H1 (cell line): Measurements from ENCODE around the gene SLC44A1. TPM values are rescaled to one million over a fixed set of nuclear protein-coding genes. Genes with fewer than 3 reads are reported as not detected.

ENCODE experiments used
- CTCF ChIA-PET: fragments of 300-600 bp; sonication (Branson Sonifier 250); formaldehyde crosslinking; loops from one replicate; lab custom pipeline; 2021; ENCODE audit not compliant: partially characterized antibody; lab: Charles Lee
- POLR2A ChIA-PET: fragments of 300-600 bp; sonication (Branson Sonifier 250); formaldehyde crosslinking; loops from one replicate; lab custom pipeline; 2021; ENCODE audit warnings: inconsistent platforms; ENCODE audit not compliant: partially characterized antibody; lab: Charles Lee
- DNase-seq, 2 experiments: peaks; one replicate each; pipeline versions ENCODE4 v3.0.0 to v3.0.0-alpha.2; 2010 to 2022; ENCODE audit warnings: low spot score in 2 of 2, low read depth in 1 of 2, mixed read lengths in 1 of 2
- FAIRE-seq: peaks from 2 replicates; lab custom pipeline; 2011; peaks lifted over from hg19 to GRCh38; lab: Jason Lieb, UNC
- H2AFZ ChIP-seq: 2 replicates; pipeline ENCODE4 v1.8.1; 2012; ENCODE audit warnings: low read length, inconsistent platforms
- H2AK5ac ChIP-seq: 2 replicates; pipeline ENCODE4 v1.6.1; 2013; ENCODE audit warnings: low read depth, low read length
- H2BK120ac ChIP-seq: replicated peaks from 2 replicates; pipeline ENCODE3; 2013; ENCODE audit warnings: low read depth, low read length, inconsistent platforms
- H2BK12ac ChIP-seq: 2 replicates; pipeline ENCODE4 v1.6.1; 2013; ENCODE audit warnings: low read depth, low read length
- H2BK15ac ChIP-seq: 2 replicates; pipeline ENCODE4 v1.6.1; 2013; ENCODE audit warnings: low read length
- H2BK20ac ChIP-seq: 2 replicates; pipeline ENCODE4 v1.6.1; 2013; ENCODE audit warnings: low read length
- H2BK5ac ChIP-seq: 2 replicates; pipeline ENCODE4 v1.6.1; 2013; ENCODE audit warnings: low read depth, low read length
- H3K14ac ChIP-seq: 2 replicates; pipeline ENCODE4 v1.6.1; 2013; ENCODE audit warnings: inconsistent platforms; ENCODE audit not compliant: insufficient read length
- H3K18ac ChIP-seq: 2 replicates; pipeline ENCODE4 v1.6.1; 2013; ENCODE audit warnings: low read length; ENCODE audit errors: extremely low read depth
- H3K23ac ChIP-seq: 2 replicates; pipeline ENCODE4 v1.6.1; 2013; ENCODE audit warnings: inconsistent platforms; ENCODE audit not compliant: insufficient read length
- H3K23me2 ChIP-seq: 2 replicates; pipeline ENCODE4 v1.6.1; 2013; ENCODE audit warnings: low read depth, low read length
- H3K27ac ChIP-seq: 2 replicates; pipeline ENCODE4 v1.6.1; 2011; ENCODE audit warnings: low read depth, low read length, inconsistent platforms
- H3K27me3 ChIP-seq, 4 experiments: replicated peaks in 1 of 4; 1 replicate in 1 of 4; 2 replicates in 3 of 4; pipeline versions ENCODE4 v1.6.1 to v1.8.1; 2011 to 2013; ENCODE audit warnings: low read length in 3 of 4, mild to moderate bottlenecking in 3 of 4, inconsistent platforms in 2 of 4, mixed read lengths in 2 of 4, moderate library complexity in 1 of 4; ENCODE audit not compliant: control insufficient read depth in 3 of 4, insufficient read depth in 3 of 4; ENCODE audit errors: extremely low read depth in 1 of 4
- H3K36me3 ChIP-seq, 4 experiments: 2 replicates each; pipeline versions ENCODE4 v1.6.1 to v1.8.1; 2011 to 2013; ENCODE audit warnings: mild to moderate bottlenecking in 4 of 4, low read length in 3 of 4, moderate library complexity in 2 of 4, control low read depth in 1 of 4, inconsistent platforms in 1 of 4; ENCODE audit not compliant: insufficient read depth in 4 of 4, control insufficient read depth in 2 of 4
- H3K4ac ChIP-seq: replicated peaks from 2 replicates; pipeline ENCODE3; 2013; ENCODE audit warnings: low read length, low read depth, mixed read lengths, inconsistent platforms; ENCODE audit not compliant: insufficient read length
- H3K4me1 ChIP-seq, 4 experiments: replicated peaks in 1 of 4; 1 replicate in 1 of 4; 2 replicates in 3 of 4; pipeline versions ENCODE4 v1.6.1 to v1.8.1; 2011 to 2013; ENCODE audit warnings: low read length in 3 of 4, inconsistent platforms in 2 of 4, mixed read lengths in 1 of 4; ENCODE audit not compliant: insufficient read depth in 4 of 4, control insufficient read depth in 3 of 4
- H3K4me2 ChIP-seq, 2 experiments: 2 replicates each; pipeline versions ENCODE4 v1.6.1 to v1.8.1; 2011 to 2013; ENCODE audit warnings: low read depth in 2 of 2, low read length in 2 of 2, control low read depth in 1 of 2, inconsistent platforms in 1 of 2, mild to moderate bottlenecking in 1 of 2; ENCODE audit not compliant: insufficient read depth in 1 of 2
- H3K4me3 ChIP-seq, 4 experiments: fragments of 200-600, 300-600 bp in 1 of 4; sonication (generic), shearing (Covaris generic), sonication (Bioruptor Twin) in 1 of 4; 2 replicates each; pipeline versions ENCODE4 v1.5.1 to v1.8.1; 2011 to 2016; ENCODE audit warnings: low read length in 4 of 4, low read depth in 3 of 4, control low read depth in 2 of 4, inconsistent platforms in 2 of 4, mild to moderate bottlenecking in 2 of 4, mixed read lengths in 1 of 4, moderate library complexity in 1 of 4; ENCODE audit not compliant: insufficient read depth in 2 of 4; ENCODE audit errors: extremely low read depth in 1 of 4
- H3K56ac ChIP-seq: replicated peaks from 2 replicates; pipeline ENCODE3; 2013; ENCODE audit warnings: low read depth, mild to moderate bottlenecking, mixed read lengths, low read length, inconsistent platforms; ENCODE audit not compliant: insufficient read length
- H3K79me1 ChIP-seq: 2 replicates; pipeline ENCODE4 v1.6.1; 2013; ENCODE audit warnings: low read depth, low read length, control low read depth
- H3K79me2 ChIP-seq, 2 experiments: 2 replicates each; pipeline versions ENCODE4 v1.6.1 to v1.8.1; 2012 to 2013; ENCODE audit warnings: low read length in 2 of 2, mild to moderate bottlenecking in 2 of 2, inconsistent platforms in 1 of 2; ENCODE audit not compliant: insufficient read depth in 2 of 2, control insufficient read depth in 1 of 2
- H3K9ac ChIP-seq, 4 experiments: replicated peaks in 1 of 4; 1 replicate in 1 of 4; 2 replicates in 3 of 4; pipeline versions ENCODE4 v1.6.1 to v1.8.1; 2011 to 2013; ENCODE audit warnings: low read depth in 3 of 4, low read length in 3 of 4, control low read depth in 2 of 4, mild to moderate bottlenecking in 2 of 4, moderate library complexity in 2 of 4, inconsistent platforms in 1 of 4; ENCODE audit errors: extremely low read depth in 1 of 4
- H3K9me3 ChIP-seq, 2 experiments: 2 replicates each; pipeline versions ENCODE4 v1.6.1 to v1.8.1; 2012 to 2013; ENCODE audit warnings: mild to moderate bottlenecking in 2 of 2, moderate library complexity in 2 of 2, control low read depth in 1 of 2, inconsistent platforms in 1 of 2, low read depth in 1 of 2, low read length in 1 of 2, mixed read lengths in 1 of 2; ENCODE audit not compliant: insufficient read depth in 2 of 2
- H4K20me1 ChIP-seq, 2 experiments: replicated peaks in 1 of 2; 2 replicates each; pipeline versions ENCODE3 to v1.8.1; 2011 to 2013; ENCODE audit warnings: inconsistent platforms in 2 of 2, low read length in 2 of 2, mild to moderate bottlenecking in 1 of 2; ENCODE audit not compliant: insufficient read depth in 2 of 2, control insufficient read depth in 1 of 2
- H4K5ac ChIP-seq: 2 replicates; pipeline ENCODE4 v1.6.1; 2013; ENCODE audit warnings: low read length, low read depth, mixed read lengths, inconsistent platforms; ENCODE audit not compliant: insufficient read length
- H4K8ac ChIP-seq: 2 replicates; pipeline ENCODE4 v1.8.0; 2013; ENCODE audit warnings: mild to moderate bottlenecking, moderate library complexity, low read length, inconsistent platforms; ENCODE audit not compliant: insufficient read depth; ENCODE audit errors: extremely low read depth
- H4K91ac ChIP-seq: replicated peaks from 2 replicates; pipeline ENCODE3; 2013; ENCODE audit warnings: low read length, mixed read lengths, inconsistent platforms; ENCODE audit not compliant: insufficient read length
- EGR1 ChIP-seq: IDR thresholded peaks from 2 replicates; pipeline ENCODE4 v1.6.1; 2011; ENCODE audit warnings: low read depth, low read length, borderline replicate concordance
- FOSL1 ChIP-seq: IDR thresholded peaks from 2 replicates; pipeline ENCODE4 v1.6.1; 2011; ENCODE audit warnings: mild to moderate bottlenecking, low read depth, low read length, moderate library complexity; ENCODE audit not compliant: insufficient read depth
- KDM1A ChIP-seq: fragments of 200-600, 300-600 bp; sonication (generic); IDR thresholded peaks from 2 replicates; pipeline ENCODE4 v1.7.1; 2016; ENCODE audit warnings: mild to moderate bottlenecking, low read length, borderline replicate concordance
- MAFK ChIP-seq: IDR thresholded peaks from 2 replicates; pipeline ENCODE4 v1.6.1; 2012; ENCODE audit warnings: low read depth, mild to moderate bottlenecking, improper control_type of control experiment, low read length
- POU5F1 ChIP-seq: IDR thresholded peaks from 2 replicates; pipeline ENCODE4 v1.6.1; 2011; ENCODE audit warnings: low read depth, mild to moderate bottlenecking, low read length, moderate library complexity
- RFX5 ChIP-seq: IDR thresholded peaks from 2 replicates; pipeline ENCODE4 v1.6.1; 2011; ENCODE audit warnings: low read depth, low read length, improper control_type of control experiment, borderline replicate concordance
- SAP30 ChIP-seq: fragments of 300-600 bp; sonication (generic); IDR thresholded peaks from 2 replicates; pipeline ENCODE4 v1.7.1; 2012; ENCODE audit warnings: low read length, moderate library complexity, mild to moderate bottlenecking, inconsistent platforms; ENCODE audit not compliant: insufficient read depth, insufficient replicate concordance
- SP1 ChIP-seq: IDR thresholded peaks from 2 replicates; pipeline ENCODE4 v1.6.1; 2011; ENCODE audit warnings: low read depth, low read length
- SP4 ChIP-seq: IDR thresholded peaks from 2 replicates; pipeline ENCODE4 v1.6.1; 2012; ENCODE audit warnings: low read length, inconsistent platforms
- SRF ChIP-seq: IDR thresholded peaks from 2 replicates; pipeline ENCODE4 v1.6.1; 2011; ENCODE audit warnings: mild to moderate bottlenecking, low read depth, low read length, moderate library complexity
- ZNF274 ChIP-seq: IDR thresholded peaks from 2 replicates; pipeline ENCODE4 v1.7.0; 2012; ENCODE audit warnings: low read length, borderline replicate concordance; ENCODE audit errors: extremely low read depth
- WGBS, 2 experiments: shearing (Covaris generic) in 1 of 2; methylation state at CpG; one replicate each; pipeline versions ENCODE4 v1.1.6 to v1.1.7; 2013 to 2015; ENCODE audit warnings: low lambda C conversion rate in 2 of 2, mixed read lengths in 2 of 2, inconsistent platforms in 1 of 2, low coverage in 1 of 2, missing lambda C conversion rate in 1 of 2; ENCODE audit not compliant: insufficient replicate concordance in 2 of 2, insufficient coverage in 1 of 2, insufficient read length in 1 of 2; ENCODE audit errors: extremely low coverage in 1 of 2, missing lambda C conversion rate in 1 of 2; 5-methylcytosine and 5-hydroxymethylcytosine counted together
- polyA plus RNA-seq, 7 experiments: library from polyadenylated mRNA; depleted of rRNA in 3 of 7; stranded (reverse) in 5 of 7; unstranded in 2 of 7; fragments of >200 nt in 5 of 7; fragments of 200-250 nt in 2 of 7; gene quantifications; 1 replicate in 5 of 7; 2 replicates in 1 of 7; 4 replicates in 1 of 7; pipeline versions ENCODE4 v1.2.1 to v1.2.3, GENCODE V29; 2011 to 2013; ENCODE audit warnings: missing spikeins in 2 of 7, mixed read lengths in 2 of 7
- total RNA-seq: library from RNA; stranded (reverse); fragmentation: NEBNext Ultra II Directional; extraction: Animal tissue kit (Norgen Biotek cat#: 25700); gene quantifications from 2 replicates; pipeline ENCODE4 v1.2.1, GENCODE V29; 2021

Gene SLC44A1
- total and polyA plus RNA-seq, 2 of the 8 experiments (the other 6 are each of a cell fraction or from before 2014, with no cell fraction given), result 30.5 to 71.2 TPM

- WGBS, 2 experiments, result 81% methylated on average over 3 of the region's 3 CpGs; no CpG with 5 or more reads in 1 of the 2 experiments
- Histone ChIP-seq H4K91ac (no peak overlapping the region), H2BK5ac (no peak overlapping the region), H3K4me1 (no peaks in the 10 kb centered on the region), H3K14ac (no peak overlapping the region), H3K36me3 (peaks cover 6 to 25% (median 10%) of the 10 kb centered on the region in 4 experiments; a peak in 6 of 8 replicates), H4K8ac (no peak overlapping the region), H3K18ac (no peak overlapping the region), H3K4ac (no peak overlapping the region), H3K79me1 (0 out of 2 replicates have a peak, but pooled peaks cover 2% of the 10 kb centered on the region), H3K23me2 (peaks cover 2% of the 10 kb centered on the region; the same call in 1 of the 2 replicates), H3K27me3 (no peaks in the 10 kb centered on the region), H4K20me1 (no peaks in the 10 kb centered on the region), H3K27ac (no peak overlapping the region), H3K23ac (no peak overlapping the region), H2AK5ac (no peak overlapping the region), H3K4me2 (no peak overlapping the region), H3K9ac (no peak overlapping the region), H3K56ac (no peak overlapping the region), H2AFZ (no peak overlapping the region), H3K4me3 (no peak overlapping the region), H3K79me2 (no peaks in the 10 kb centered on the region), H2BK20ac (no peak overlapping the region), H4K5ac (no peak overlapping the region), H2BK120ac (no peak overlapping the region), H3K9me3 (no peaks in the 10 kb centered on the region; a peak in 1 of 4 replicates), H2BK15ac (no peak overlapping the region), H2BK12ac (no peak overlapping the region)
- ChIA-PET CTCF (interaction anchor here (0.5 to 2.6 kb wide), 9 partner anchors 12 to 495 kb away, joined by 3 to 11 read pairs (median 3); no protein-coding TSS in a partner anchor), POLR2A (interaction anchor here (0.9 kb wide), 1 partner anchor 113 kb away, joined by 3 read pairs; no protein-coding TSS in a partner anchor)
- DNase-seq (no peak), FAIRE-seq (no peak)
- no peak for TF ChIP-seq ZNF274
- no peak for TF ChIP-seq POU5F1
- no peak for TF ChIP-seq FOSL1
- no peak for TF ChIP-seq SP1
- TF ChIP-seq SAP30, result no peak
- no peak for TF ChIP-seq MAFK
- TF ChIP-seq SP4, result no peak
- no peak for TF ChIP-seq SRF
- no peak for TF ChIP-seq EGR1
- TF ChIP-seq KDM1A, result no peak
- TF ChIP-seq RFX5, result no peak
Observed at GRCh38 chr9:105357937-105358336, 113.5 kb downstream of the SLC44A1 start.
